Sigmoid colon (tissue), 4 donors: ENCODE data around the gene PIK3IP1.

Source experiments
- EP300 ChIP-seq, 4 donors: sonication (generic); formaldehyde crosslinking; IDR thresholded peaks; one replicate each; pipeline ENCODE4 v1.6.1; 2017; ENCODE audit warnings: antibody characterized with exemption in 4 of 4
- POLR2A ChIP-seq, 2 donors: fragments of 450-650 bp; IDR thresholded peaks; one replicate each; pipeline ENCODE4 v1.6.1; 2016; ENCODE audit warnings: antibody characterized with exemption in 2 of 2, mild to moderate bottlenecking in 2 of 2, moderate library complexity in 2 of 2
- TF ChIP-seq, protein P1 (sequence below), 4 experiments: fragments of 450-650 bp in 3 of 4; fragments of 200-600 bp in 1 of 4; IDR thresholded peaks; one replicate each; pipeline ENCODE4 v1.5.1; 2016 to 2019; ENCODE audit warnings: antibody characterized with exemption in 4 of 4, mild to moderate bottlenecking in 3 of 4, moderate library complexity in 2 of 4

GRCh38 chr22:31341386-31342088, 49.2 kb upstream of the PIK3IP1 start:
- no peak for TF ChIP-seq POLR2A (IDR thresholded peaks at IDR 0.05)
- TF ChIP-seq, protein P1, sequence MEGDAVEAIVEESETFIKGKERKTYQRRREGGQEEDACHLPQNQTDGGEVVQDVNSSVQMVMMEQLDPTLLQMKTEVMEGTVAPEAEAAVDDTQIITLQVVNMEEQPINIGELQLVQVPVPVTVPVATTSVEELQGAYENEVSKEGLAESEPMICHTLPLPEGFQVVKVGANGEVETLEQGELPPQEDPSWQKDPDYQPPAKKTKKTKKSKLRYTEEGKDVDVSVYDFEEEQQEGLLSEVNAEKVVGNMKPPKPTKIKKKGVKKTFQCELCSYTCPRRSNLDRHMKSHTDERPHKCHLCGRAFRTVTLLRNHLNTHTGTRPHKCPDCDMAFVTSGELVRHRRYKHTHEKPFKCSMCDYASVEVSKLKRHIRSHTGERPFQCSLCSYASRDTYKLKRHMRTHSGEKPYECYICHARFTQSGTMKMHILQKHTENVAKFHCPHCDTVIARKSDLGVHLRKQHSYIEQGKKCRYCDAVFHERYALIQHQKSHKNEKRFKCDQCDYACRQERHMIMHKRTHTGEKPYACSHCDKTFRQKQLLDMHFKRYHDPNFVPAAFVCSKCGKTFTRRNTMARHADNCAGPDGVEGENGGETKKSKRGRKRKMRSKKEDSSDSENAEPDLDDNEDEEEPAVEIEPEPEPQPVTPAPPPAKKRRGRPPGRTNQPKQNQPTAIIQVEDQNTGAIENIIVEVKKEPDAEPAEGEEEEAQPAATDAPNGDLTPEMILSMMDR (IDR thresholded peaks at IDR 0.05): no peak
- no peak for TF ChIP-seq EP300 (IDR thresholded peaks at IDR 0.05)
